WI38 (cell line): ENCODE data around the gene ALDOB.
"Not testable (repeated sequence)": the region's sequence is repeated elsewhere in the genome, so short reads cannot be mapped to it uniquely, and the experiment has no call there.

Experiments
- H3K4me3 ChIP-seq: 2 replicates; pipeline ENCODE4 v1.5.1; 2011; ENCODE audit warnings: low read depth, mild to moderate bottlenecking, control low read depth, low read length
- TF ChIP-seq, protein P1 (sequence below): IDR thresholded peaks from 2 replicates; pipeline ENCODE4 v1.5.1; 2012; ENCODE audit warnings: low read depth, mild to moderate bottlenecking, control low read depth, low read length

The ALDOB gene

DNA sequence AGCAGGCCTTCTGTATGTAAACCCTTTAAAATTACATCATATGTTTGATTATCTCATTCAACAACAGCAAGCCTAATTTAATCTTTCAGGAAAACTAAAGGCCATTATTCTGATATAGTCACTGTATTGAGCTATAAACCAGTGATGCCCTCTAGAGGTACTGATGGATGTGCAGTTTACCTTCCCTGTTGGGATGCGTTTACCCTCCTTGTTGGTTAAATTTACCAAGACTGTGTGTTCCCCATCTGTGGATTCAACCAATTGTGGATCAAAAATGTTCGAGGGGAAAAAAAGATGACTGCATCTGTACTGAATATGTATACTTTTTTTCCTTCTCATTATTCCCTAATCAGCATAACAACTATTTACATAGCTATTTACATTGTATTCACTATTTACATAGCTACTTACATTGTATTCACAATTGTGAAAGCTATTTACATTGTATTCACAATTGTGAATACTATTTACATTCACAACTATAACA lies 47.0 kb downstream of the ALDOB start:
- TF ChIP-seq, protein P1, sequence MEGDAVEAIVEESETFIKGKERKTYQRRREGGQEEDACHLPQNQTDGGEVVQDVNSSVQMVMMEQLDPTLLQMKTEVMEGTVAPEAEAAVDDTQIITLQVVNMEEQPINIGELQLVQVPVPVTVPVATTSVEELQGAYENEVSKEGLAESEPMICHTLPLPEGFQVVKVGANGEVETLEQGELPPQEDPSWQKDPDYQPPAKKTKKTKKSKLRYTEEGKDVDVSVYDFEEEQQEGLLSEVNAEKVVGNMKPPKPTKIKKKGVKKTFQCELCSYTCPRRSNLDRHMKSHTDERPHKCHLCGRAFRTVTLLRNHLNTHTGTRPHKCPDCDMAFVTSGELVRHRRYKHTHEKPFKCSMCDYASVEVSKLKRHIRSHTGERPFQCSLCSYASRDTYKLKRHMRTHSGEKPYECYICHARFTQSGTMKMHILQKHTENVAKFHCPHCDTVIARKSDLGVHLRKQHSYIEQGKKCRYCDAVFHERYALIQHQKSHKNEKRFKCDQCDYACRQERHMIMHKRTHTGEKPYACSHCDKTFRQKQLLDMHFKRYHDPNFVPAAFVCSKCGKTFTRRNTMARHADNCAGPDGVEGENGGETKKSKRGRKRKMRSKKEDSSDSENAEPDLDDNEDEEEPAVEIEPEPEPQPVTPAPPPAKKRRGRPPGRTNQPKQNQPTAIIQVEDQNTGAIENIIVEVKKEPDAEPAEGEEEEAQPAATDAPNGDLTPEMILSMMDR, result no peak
- no peak overlapping the region for H3K4me3 ChIP-seq

GRCh38 chr9:101387871-101388506 lies 47.6 kb downstream of the ALDOB start:
- no peak overlapping the region for H3K4me3 ChIP-seq
- TF ChIP-seq, protein P1, result peak; percentile 50

DNA sequence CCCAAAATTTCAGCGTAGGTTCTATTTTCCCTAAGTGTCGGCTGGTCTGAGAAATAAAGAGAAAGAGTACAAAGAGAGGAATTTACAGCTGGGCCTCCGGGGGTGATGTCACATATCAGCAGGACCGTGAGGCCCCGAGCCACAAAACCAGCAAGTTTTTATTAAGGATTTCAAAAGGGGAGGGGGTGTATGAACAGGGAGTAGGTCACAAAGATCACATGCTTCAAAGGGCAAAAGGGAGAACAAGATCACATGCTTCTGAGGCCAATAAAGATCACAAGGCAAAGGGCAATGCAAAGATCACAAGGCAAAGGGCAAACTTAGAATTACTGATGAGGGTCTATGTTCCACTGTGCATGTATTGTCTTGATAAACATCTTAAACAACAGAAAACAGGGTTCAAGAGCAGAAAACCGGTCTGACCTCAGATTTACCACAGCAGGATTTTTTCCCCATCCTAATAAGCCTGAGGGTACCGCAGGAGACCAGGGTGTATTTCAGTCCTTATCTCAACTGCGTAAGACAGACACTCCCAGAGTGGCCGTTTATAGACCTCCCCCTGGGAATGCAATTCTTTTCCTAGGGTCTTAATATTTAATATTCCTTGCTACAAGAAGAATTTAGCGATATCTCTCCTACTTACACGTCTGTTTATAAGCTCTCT lies 50.6 kb downstream of the ALDOB start, which contains the start of gene BAAT:
Gene BAAT, minus strand, starts transcription at position 134 of the 664 bp plus-strand sequence. CDS start 13,602 bp downstream, outside the sequence.
- H3K4me3 ChIP-seq, result not testable (repeated sequence)

DNA sequence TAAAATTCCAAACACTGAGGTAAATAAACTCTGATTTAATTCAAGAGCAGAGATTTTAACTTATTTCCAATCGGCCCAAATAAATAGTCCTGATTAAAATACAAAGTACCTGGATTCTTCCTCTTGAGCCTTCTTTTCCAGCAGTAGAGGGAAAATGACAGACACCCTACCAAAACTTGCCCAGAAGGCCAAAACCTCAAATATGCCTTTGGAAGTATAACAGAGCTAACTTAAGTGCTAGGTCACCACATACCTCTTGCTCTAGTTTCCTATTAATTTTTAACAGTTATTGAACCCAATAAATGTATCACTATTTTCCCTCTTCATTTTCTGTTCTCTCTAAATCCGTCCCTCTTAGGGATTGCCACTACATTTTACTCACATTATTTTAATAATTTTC lies 52.2 kb downstream of the ALDOB start:
- TF ChIP-seq, protein P1, result no peak

GRCh38 chr9:101381833-101382342 lies 53.7 kb downstream of the ALDOB start:
- no peak overlapping the region for H3K4me3 ChIP-seq
- TF ChIP-seq, protein P1, result no peak

More for the DNA sequence above, 52.2 kb downstream of the ALDOB start:
- H3K4me3 ChIP-seq, result no peak overlapping the region

DNA sequence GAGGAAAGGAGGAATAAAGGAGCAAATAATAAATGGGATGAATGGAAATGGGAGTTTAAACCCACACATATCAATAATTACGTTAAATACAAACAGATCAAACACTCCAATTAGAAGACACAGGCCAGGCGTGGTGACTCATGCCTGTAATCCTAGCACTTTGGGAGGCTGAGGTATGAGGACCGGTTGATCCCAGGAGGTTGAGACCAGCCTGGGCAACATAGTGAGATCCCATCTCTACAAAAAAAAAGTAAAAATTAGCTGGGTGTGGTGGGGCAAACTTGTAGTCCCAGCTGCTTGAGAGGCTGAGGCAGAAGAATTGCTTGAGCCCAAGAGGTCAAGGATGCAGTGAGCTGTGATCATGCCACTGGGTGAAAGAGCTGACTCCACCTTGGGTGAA lies 54.5 kb downstream of the ALDOB start:
- no peak overlapping the region for H3K4me3 ChIP-seq
- TF ChIP-seq, protein P1, result no peak

DNA sequence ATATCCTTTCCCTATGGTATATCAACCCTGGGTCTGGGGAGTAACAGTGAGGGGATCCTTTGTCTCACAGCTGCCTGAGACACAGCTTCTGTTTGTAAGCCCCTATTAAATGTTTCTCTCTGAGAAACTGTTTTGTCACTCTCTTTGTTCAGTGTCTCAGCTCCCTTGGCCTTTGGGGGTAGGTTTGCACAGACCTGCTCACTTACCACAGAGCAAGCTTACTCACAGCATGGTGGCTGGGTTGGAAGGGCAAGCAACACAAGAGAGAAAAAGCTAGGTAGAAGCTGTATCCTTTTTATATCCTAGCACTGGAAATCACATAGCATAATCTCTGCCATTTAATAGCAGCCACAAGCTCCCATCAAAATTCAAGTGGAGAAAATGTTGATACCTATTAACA lies 55.3 kb downstream of the ALDOB start:
- H3K4me3 ChIP-seq, result no peak overlapping the region
- TF ChIP-seq, protein P1, result no peak
